ENCODE measurements around the gene KRT7.

- TF ChIP-seq CTCF (conservative IDR thresholded peaks at IDR 0.05) (no peak), EZH2 (IDR thresholded peaks at IDR 0.05; ENCODE audit: low read depth) (no peak)
These were observed 26.6 kb upstream of the KRT7 start for GRCh38 chr12:52206304-52207040.
